ENCODE results near the gene HES5.

HES5 gene

GRCh38 chr1:2493691-2494322 is 36.3 kb downstream of the HES5 start:
- Histone ChIP-seq H3K36me3 (ENCODE audit: control insufficient read depth, insufficient read depth, low read length) (no peaks in the 10 kb centered on the region), H3K27ac (ENCODE audit: insufficient read depth, low read depth, low read length, poor library complexity, severe bottlenecking) (no peak overlapping the region), H3K4me3 (ENCODE audit: insufficient read depth, low read depth, low read length) (no peak overlapping the region), H3K4me1 (ENCODE audit: control insufficient read depth, insufficient read depth, low read length) (peaks cover 4% of the 10 kb centered on the region), H3K27me3 (ENCODE audit: control insufficient read depth, insufficient read depth, low read length, poor library complexity, severe bottlenecking) (no peaks in the 10 kb centered on the region), H3K9me3 (ENCODE audit: control insufficient read depth, low read length) (no peaks in the 10 kb centered on the region)
- 95% methylated on average over 24 of the region's 24 CpGs for WGBS, 2 experiments

- H3K27me3 ChIP-seq (ENCODE audit: control insufficient read depth, insufficient read depth, low read length, poor library complexity, severe bottlenecking) = no peaks in the 10 kb centered on the region
- no peaks in the 10 kb centered on the region for H3K9me3 ChIP-seq (ENCODE audit: control insufficient read depth, low read length)
- 87 to 90% methylated on average over 19 of the region's 19 CpGs for WGBS, 2 experiments
- no peaks in the 10 kb centered on the region for H3K36me3 ChIP-seq (ENCODE audit: control insufficient read depth, insufficient read depth, low read length)
- H3K27ac ChIP-seq (ENCODE audit: insufficient read depth, low read depth, low read length, poor library complexity, severe bottlenecking) = no peak overlapping the region
- peaks cover 4% of the 10 kb centered on the region for H3K4me1 ChIP-seq (ENCODE audit: control insufficient read depth, insufficient read depth, low read length)
- H3K4me3 ChIP-seq (ENCODE audit: insufficient read depth, low read depth, low read length) = no peak overlapping the region
These were observed 36.8 kb downstream of the HES5 start for GRCh38 chr1:2493218-2493617.

DNA sequence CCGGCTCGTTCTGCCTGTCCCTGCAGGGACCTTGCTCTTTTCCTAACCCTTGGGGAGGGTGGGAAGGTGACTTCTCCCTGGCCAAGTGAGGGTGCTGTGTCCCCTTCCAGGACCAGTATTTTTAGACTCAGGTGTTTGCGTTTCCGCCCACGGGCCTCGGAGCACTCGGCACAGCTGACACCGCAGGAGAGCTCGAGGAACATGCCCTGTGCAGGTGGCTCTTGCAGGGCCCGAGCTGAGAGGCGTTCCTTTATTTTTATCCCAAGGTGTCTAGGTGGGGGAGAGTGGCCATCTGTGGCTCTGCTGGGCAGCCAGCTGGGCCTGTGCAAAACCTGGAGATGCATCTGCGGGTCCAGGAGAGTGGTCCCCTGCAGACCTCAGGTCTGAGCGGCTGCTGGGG is 38.0 kb downstream of the HES5 start:
- Histone ChIP-seq H3K9me3 (ENCODE audit: control insufficient read depth, low read length) (no peaks in the 10 kb centered on the region), H3K27me3 (ENCODE audit: control insufficient read depth, insufficient read depth, low read length, poor library complexity, severe bottlenecking) (no peaks in the 10 kb centered on the region)
- 83 to 86% methylated on average over 13 of the region's 13 CpGs for WGBS, 2 experiments

DNA sequence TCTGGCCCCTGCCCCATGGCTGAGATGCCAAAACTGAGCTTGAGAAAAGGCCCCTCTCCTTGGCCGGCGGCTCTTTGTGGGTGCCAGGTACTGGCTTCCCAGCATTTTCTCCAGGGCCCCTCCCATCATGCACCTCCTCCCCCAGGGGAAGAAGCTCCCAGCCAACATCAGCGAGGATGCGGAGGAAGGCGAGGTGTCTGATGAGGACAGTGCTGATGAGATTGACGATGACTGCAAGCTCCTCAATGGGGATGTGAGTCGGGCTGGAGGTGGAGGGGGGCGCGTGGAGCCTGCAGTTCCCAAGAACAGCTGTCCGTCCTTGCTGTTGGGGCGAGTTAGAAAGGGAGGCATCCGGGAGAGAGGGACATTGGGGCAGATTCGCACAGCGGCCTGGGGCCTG is 40.4 kb downstream of the HES5 start:
- no peaks in the 10 kb centered on the region for H3K27me3 ChIP-seq (ENCODE audit: control insufficient read depth, insufficient read depth, low read length, poor library complexity, severe bottlenecking)

More for the DNA sequence above, 38.0 kb downstream of the HES5 start:
- Histone ChIP-seq H3K4me3 (ENCODE audit: insufficient read depth, low read depth, low read length) (no peak overlapping the region), H3K27ac (ENCODE audit: insufficient read depth, low read depth, low read length, poor library complexity, severe bottlenecking) (no peak overlapping the region), H3K4me1 (ENCODE audit: control insufficient read depth, insufficient read depth, low read length) (peaks cover 4% of the 10 kb centered on the region), H3K36me3 (ENCODE audit: control insufficient read depth, insufficient read depth, low read length) (no peaks in the 10 kb centered on the region)

GRCh38 chr1:2488688-2489087 is 41.4 kb downstream of the HES5 start:
- no peaks in the 10 kb centered on the region for H3K36me3 ChIP-seq (ENCODE audit: control insufficient read depth, insufficient read depth, low read length)
- no peaks in the 10 kb centered on the region for H3K9me3 ChIP-seq (ENCODE audit: control insufficient read depth, low read length)
- peaks cover 4% of the 10 kb centered on the region for H3K4me1 ChIP-seq (ENCODE audit: control insufficient read depth, insufficient read depth, low read length)
- no peak overlapping the region for H3K4me3 ChIP-seq (ENCODE audit: insufficient read depth, low read depth, low read length)
- H3K27ac ChIP-seq (ENCODE audit: insufficient read depth, low read depth, low read length, poor library complexity, severe bottlenecking) = no peak overlapping the region
- 83 to 88% methylated on average over 2 of the region's 2 CpGs for WGBS, 2 experiments
- H3K27me3 ChIP-seq (ENCODE audit: control insufficient read depth, insufficient read depth, low read length, poor library complexity, severe bottlenecking) = no peaks in the 10 kb centered on the region

More for the DNA sequence above, 40.4 kb downstream of the HES5 start:
- H3K4me3 ChIP-seq (ENCODE audit: insufficient read depth, low read depth, low read length) = no peak overlapping the region
- H3K9me3 ChIP-seq (ENCODE audit: control insufficient read depth, low read length) = no peaks in the 10 kb centered on the region
- no peaks in the 10 kb centered on the region for H3K36me3 ChIP-seq (ENCODE audit: control insufficient read depth, insufficient read depth, low read length)
- H3K27ac ChIP-seq (ENCODE audit: insufficient read depth, low read depth, low read length, poor library complexity, severe bottlenecking) = no peak overlapping the region
- H3K4me1 ChIP-seq (ENCODE audit: control insufficient read depth, insufficient read depth, low read length) = peaks cover 4% of the 10 kb centered on the region
- WGBS, 2 experiments = 94% methylated on average over 14 of the region's 14 CpGs

- 92 to 95% methylated on average over 9 of the region's 9 CpGs for WGBS, 2 experiments
- no peaks in the 10 kb centered on the region for H3K9me3 ChIP-seq (ENCODE audit: control insufficient read depth, low read length)
- no peaks in the 10 kb centered on the region for H3K27me3 ChIP-seq (ENCODE audit: control insufficient read depth, insufficient read depth, low read length, poor library complexity, severe bottlenecking)
- no peak overlapping the region for H3K27ac ChIP-seq (ENCODE audit: insufficient read depth, low read depth, low read length, poor library complexity, severe bottlenecking)
- no peaks in the 10 kb centered on the region for H3K36me3 ChIP-seq (ENCODE audit: control insufficient read depth, insufficient read depth, low read length)
- H3K4me3 ChIP-seq (ENCODE audit: insufficient read depth, low read depth, low read length) = no peak overlapping the region
- H3K4me1 ChIP-seq (ENCODE audit: control insufficient read depth, insufficient read depth, low read length) = no peaks in the 10 kb centered on the region
These were observed 43.5 kb downstream of the HES5 start for GRCh38 chr1:2486558-2486957.

DNA sequence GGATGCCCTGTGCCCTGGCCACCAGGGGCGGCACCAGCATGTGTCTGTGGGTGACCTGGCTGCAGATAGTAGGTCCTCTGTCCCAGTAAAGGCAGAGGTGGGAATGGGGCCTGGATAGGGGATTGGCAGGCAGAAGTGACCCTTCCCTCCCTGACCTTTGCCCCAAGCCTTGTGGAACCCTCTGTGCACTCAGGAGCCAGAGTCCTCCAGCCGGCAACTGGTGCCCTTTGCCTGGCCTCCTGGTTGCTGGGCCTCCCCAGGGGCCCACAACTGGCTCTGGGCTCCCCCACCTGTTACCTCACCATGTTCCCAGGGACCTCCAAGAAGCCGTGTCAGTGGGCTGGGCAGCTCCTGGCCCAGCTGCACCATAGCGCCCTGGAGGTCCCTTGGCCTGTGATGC is 44.0 kb downstream of the HES5 start:
- Histone ChIP-seq H3K27ac (ENCODE audit: insufficient read depth, low read depth, low read length, poor library complexity, severe bottlenecking) (no peak overlapping the region), H3K36me3 (ENCODE audit: control insufficient read depth, insufficient read depth, low read length) (no peaks in the 10 kb centered on the region), H3K9me3 (ENCODE audit: control insufficient read depth, low read length) (no peaks in the 10 kb centered on the region), H3K27me3 (ENCODE audit: control insufficient read depth, insufficient read depth, low read length, poor library complexity, severe bottlenecking) (no peaks in the 10 kb centered on the region), H3K4me3 (ENCODE audit: insufficient read depth, low read depth, low read length) (no peak overlapping the region), H3K4me1 (ENCODE audit: control insufficient read depth, insufficient read depth, low read length) (no peaks in the 10 kb centered on the region)
- 94% methylated on average over 4 of the region's 4 CpGs for WGBS, 2 experiments

DNA sequence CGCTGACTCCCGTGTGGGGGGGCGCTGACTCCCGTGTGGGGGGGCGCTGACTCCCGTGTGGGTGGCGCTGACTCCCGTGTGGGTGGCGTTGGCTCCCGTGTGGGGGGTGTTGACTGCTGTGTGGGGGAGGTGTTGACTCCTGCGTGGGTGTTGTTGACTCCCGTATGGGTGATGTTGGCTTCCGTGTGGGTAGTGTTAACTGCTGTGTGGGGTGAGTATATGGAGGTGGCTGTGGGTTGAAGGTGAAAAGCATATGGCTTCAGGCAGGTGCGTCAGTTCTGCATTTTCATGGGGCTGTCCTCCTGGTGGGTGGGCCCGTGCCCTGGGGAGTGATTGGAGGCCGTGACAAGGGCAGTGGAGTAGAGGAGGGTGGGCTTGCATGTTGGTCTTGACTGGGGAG is 46.1 kb downstream of the HES5 start:
- H3K27ac ChIP-seq (ENCODE audit: insufficient read depth, low read depth, low read length, poor library complexity, severe bottlenecking) = no peak overlapping the region
- H3K9me3 ChIP-seq (ENCODE audit: control insufficient read depth, low read length) = no peaks in the 10 kb centered on the region
- no peak overlapping the region for H3K4me3 ChIP-seq (ENCODE audit: insufficient read depth, low read depth, low read length)
- H3K36me3 ChIP-seq (ENCODE audit: control insufficient read depth, insufficient read depth, low read length) = no peaks in the 10 kb centered on the region
- no peaks in the 10 kb centered on the region for H3K4me1 ChIP-seq (ENCODE audit: control insufficient read depth, insufficient read depth, low read length)
- no peaks in the 10 kb centered on the region for H3K27me3 ChIP-seq (ENCODE audit: control insufficient read depth, insufficient read depth, low read length, poor library complexity, severe bottlenecking)
- 91 to 93% methylated on average over 16 of the region's 16 CpGs for WGBS, 2 experiments

GRCh38 chr1:2483026-2483425 is 47.0 kb downstream of the HES5 start:
- Histone ChIP-seq H3K4me3 (ENCODE audit: insufficient read depth, low read depth, low read length) (no peak overlapping the region), H3K4me1 (ENCODE audit: control insufficient read depth, insufficient read depth, low read length) (peaks cover 2% of the 10 kb centered on the region), H3K36me3 (ENCODE audit: control insufficient read depth, insufficient read depth, low read length) (no peaks in the 10 kb centered on the region), H3K27ac (ENCODE audit: insufficient read depth, low read depth, low read length, poor library complexity, severe bottlenecking) (no peak overlapping the region), H3K27me3 (ENCODE audit: control insufficient read depth, insufficient read depth, low read length, poor library complexity, severe bottlenecking) (no peaks in the 10 kb centered on the region), H3K9me3 (ENCODE audit: control insufficient read depth, low read length) (no peaks in the 10 kb centered on the region)
- WGBS, 2 experiments = 92 to 93% methylated on average over 13 of the region's 13 CpGs

DNA sequence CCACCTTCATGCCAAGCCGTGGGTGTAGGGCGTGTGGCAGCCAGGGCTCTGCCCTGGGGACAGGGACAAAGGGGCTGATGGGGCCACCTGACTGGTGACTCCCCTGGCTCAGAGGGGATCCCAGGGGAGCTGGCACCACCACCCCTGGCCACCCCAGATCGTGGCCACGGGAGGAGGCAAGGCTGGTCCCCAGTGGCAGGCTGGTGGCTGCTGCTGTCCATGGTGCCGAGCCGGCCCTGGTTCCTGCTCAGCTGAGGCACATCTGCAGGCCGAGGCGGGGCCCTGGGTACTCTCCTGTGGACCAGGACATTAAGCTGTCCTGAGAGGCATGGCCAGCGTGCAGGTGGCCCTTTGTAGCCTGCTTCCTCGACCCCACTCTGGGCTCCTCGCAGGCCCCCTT is 47.5 kb downstream of the HES5 start:
- Histone ChIP-seq H3K36me3 (ENCODE audit: control insufficient read depth, insufficient read depth, low read length) (no peaks in the 10 kb centered on the region), H3K4me1 (ENCODE audit: control insufficient read depth, insufficient read depth, low read length) (peaks cover 6% of the 10 kb centered on the region), H3K9me3 (ENCODE audit: control insufficient read depth, low read length) (no peaks in the 10 kb centered on the region), H3K27me3 (ENCODE audit: control insufficient read depth, insufficient read depth, low read length, poor library complexity, severe bottlenecking) (no peaks in the 10 kb centered on the region), H3K27ac (ENCODE audit: insufficient read depth, low read depth, low read length, poor library complexity, severe bottlenecking) (no peak overlapping the region), H3K4me3 (ENCODE audit: insufficient read depth, low read depth, low read length) (no peak overlapping the region)
- WGBS, 2 experiments = 87 to 88% methylated on average over 11 of the region's 11 CpGs

GRCh38 chr1:2481885-2482284 is 48.2 kb downstream of the HES5 start:
- Histone ChIP-seq H3K9me3 (ENCODE audit: control insufficient read depth, low read length) (no peaks in the 10 kb centered on the region), H3K4me3 (ENCODE audit: insufficient read depth, low read depth, low read length) (no peak overlapping the region), H3K36me3 (ENCODE audit: control insufficient read depth, insufficient read depth, low read length) (no peaks in the 10 kb centered on the region), H3K27ac (ENCODE audit: insufficient read depth, low read depth, low read length, poor library complexity, severe bottlenecking) (no peak overlapping the region), H3K27me3 (ENCODE audit: control insufficient read depth, insufficient read depth, low read length, poor library complexity, severe bottlenecking) (no peaks in the 10 kb centered on the region), H3K4me1 (ENCODE audit: control insufficient read depth, insufficient read depth, low read length) (peaks cover 13% of the 10 kb centered on the region)
- 92 to 94% methylated on average over 10 of the region's 10 CpGs for WGBS, 2 experiments
